Stomach (tissue), 4 donors: Measurements from ENCODE around the gene CHST11.

ENCODE experiments used
- EP300 ChIP-seq: sonication (generic); formaldehyde crosslinking; IDR thresholded peaks from one replicate; pipeline ENCODE4 v1.6.1; 2017; ENCODE audit warnings: antibody characterized with exemption
- TF ChIP-seq, protein P1 (sequence below), 7 experiments: fragments of 450-650 bp in 4 of 7; fragments of 200-600 bp in 3 of 7; sonication (generic) in 3 of 7; IDR thresholded peaks; one replicate each; pipeline ENCODE4 v1.5.1; 2016 to 2019; ENCODE audit warnings: antibody characterized with exemption in 7 of 7, control low read depth in 2 of 7, mild to moderate bottlenecking in 1 of 7

DNA sequence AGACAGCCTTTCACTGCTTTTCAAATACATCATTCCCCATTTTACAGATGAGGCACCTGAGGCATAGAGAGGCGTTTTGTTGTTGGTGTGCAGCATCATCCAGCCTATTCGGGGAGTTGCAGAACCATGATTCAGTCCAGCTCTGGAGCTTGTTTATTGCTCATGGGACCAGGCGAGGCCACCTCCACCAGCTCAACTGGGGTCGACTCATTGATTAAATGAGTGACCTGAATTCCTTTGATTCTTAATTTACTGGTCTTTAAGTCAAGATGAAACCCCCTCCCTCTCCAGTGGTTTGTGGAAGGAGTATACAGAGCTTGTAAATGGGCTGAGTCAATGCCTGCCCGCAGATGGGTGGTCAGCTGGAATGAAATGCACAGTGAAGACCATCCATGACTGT is 161.9 kb downstream of the CHST11 start:
- no peak for TF ChIP-seq EP300
- TF ChIP-seq, protein P1, sequence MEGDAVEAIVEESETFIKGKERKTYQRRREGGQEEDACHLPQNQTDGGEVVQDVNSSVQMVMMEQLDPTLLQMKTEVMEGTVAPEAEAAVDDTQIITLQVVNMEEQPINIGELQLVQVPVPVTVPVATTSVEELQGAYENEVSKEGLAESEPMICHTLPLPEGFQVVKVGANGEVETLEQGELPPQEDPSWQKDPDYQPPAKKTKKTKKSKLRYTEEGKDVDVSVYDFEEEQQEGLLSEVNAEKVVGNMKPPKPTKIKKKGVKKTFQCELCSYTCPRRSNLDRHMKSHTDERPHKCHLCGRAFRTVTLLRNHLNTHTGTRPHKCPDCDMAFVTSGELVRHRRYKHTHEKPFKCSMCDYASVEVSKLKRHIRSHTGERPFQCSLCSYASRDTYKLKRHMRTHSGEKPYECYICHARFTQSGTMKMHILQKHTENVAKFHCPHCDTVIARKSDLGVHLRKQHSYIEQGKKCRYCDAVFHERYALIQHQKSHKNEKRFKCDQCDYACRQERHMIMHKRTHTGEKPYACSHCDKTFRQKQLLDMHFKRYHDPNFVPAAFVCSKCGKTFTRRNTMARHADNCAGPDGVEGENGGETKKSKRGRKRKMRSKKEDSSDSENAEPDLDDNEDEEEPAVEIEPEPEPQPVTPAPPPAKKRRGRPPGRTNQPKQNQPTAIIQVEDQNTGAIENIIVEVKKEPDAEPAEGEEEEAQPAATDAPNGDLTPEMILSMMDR (IDR thresholded peaks at IDR 0.05): no peak
